B cell (primary cell): ENCODE results near the gene TAF11.

Experiments
- CTCF ChIP-seq: fragments of 200-600 bp; IDR thresholded peaks from one replicate; pipeline ENCODE4 v1.8.0; 2022; ENCODE audit warnings: antibody characterized with exemption, mild to moderate bottlenecking
- EZH2 ChIP-seq: IDR thresholded peaks from 2 replicates; pipeline ENCODE4 v1.6.1; 2012; ENCODE audit warnings: borderline replicate concordance, low read depth, mild to moderate bottlenecking, moderate library complexity, low read length; ENCODE audit not compliant: insufficient read depth, poor library complexity, severe bottlenecking

GRCh38 chr6:34888874-34889555 lies 1.2 kb upstream of the TAF11 start, which contains the start of gene ANKS1A:
- TF ChIP-seq CTCF (no peak), EZH2 (no peak)
